GM19468 (cell line): Measurements from ENCODE around the gene MINAR2.
A peak's percentile ranks its signal among the peaks of the same experiment; 100 is the strongest.

Source experiments
- ATAC-seq: cut with Tn5 transposase; IDR thresholded peaks from one replicate; pipeline ENCODE4 v1.9.1; 2021; ENCODE audit warnings: mild to moderate bottlenecking, moderate library complexity, moderate number of reproducible peaks; ENCODE audit not compliant: unreplicated experiment; ENCODE audit errors: extremely low read depth

MINAR2 gene, protein sequence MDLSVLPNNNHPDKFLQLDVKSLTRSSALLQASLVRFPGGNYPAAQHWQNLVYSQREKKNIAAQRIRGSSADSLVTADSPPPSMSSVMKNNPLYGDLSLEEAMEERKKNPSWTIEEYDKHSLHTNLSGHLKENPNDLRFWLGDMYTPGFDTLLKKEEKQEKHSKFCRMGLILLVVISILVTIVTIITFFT

DNA sequence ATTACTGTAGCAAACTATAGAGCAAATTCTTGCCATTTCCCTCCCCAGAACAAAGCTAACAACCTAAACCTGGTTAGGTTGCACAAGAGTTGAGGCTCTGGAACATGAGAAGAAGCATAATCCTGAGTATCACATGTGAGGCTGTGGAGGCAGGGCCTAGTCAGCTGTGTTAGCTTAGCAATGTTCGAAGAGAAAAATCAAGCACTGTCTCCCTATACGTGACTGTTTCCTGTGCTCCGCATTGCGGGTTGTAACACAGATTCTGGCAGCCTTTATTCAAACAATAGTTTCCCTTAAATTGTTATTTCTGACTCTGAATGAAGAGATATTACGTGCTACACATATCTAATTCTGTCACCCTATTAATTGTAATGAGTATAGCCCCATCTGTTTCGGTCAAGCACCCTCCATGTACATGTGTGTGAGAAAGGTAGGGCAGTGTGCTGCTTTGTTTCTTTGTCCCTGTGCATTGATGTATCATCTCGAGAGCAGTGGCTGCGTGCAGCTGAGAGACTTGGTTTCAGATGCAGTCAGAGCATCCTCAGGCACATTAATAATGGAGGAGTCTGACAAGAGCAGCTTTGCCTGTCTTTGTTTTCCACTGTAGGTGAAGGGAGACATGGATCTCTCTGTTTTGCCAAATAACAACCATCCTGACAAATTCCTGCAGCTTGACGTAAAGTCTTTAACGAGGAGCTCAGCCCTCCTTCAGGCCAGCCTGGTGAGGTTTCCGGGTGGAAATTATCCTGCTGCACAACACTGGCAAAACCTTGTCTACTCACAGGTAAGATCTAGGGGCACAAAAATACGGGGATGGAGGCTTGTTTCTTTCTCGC is at the start of gene MINAR2:
TSS of gene MINAR2 (plus strand) at position 523 of the 836 bp plus-strand sequence. CDS start at position 620, 97 bp downstream.
- no peak for ATAC-seq

DNA sequence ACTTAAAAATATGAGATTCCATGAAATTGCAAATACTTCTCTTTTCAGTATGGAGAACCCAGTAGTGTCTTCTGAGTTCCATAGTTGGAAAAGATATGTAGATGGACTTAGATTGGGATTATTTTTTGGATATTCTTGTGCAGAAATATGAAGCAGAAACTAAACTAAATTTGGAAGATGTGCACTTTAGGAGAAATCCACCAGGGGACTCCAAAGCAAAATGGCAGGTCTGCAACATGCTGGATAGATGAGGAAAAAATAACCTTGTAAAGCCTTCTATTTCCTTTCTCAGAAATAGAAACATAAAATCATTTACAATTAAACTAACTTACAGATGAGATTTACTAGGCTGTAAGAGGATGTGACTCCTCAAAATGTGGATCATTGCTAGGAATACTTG is 49.2 kb upstream of the MINAR2 start:
- no peak for ATAC-seq

DNA sequence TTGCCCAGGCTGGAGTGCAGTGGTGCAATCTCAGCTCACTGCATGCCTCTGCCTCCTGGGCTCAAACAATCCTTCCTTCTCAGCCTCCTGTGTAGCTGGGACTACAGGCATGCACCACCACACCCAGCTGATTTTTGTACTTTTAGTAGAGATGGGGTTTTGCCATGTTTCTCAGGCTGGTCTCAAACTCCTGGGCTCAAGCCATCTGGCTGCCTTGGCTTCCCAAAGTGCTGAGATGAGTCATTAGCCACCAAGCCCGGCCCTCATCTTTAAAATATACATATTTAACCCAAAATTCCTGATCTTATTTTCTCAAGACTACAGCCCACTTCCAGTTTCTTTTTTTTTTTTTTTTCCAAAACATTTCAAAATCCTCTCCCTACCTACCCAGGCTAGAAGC is 31.7 kb upstream of the MINAR2 start:
- ATAC-seq: no peak

DNA sequence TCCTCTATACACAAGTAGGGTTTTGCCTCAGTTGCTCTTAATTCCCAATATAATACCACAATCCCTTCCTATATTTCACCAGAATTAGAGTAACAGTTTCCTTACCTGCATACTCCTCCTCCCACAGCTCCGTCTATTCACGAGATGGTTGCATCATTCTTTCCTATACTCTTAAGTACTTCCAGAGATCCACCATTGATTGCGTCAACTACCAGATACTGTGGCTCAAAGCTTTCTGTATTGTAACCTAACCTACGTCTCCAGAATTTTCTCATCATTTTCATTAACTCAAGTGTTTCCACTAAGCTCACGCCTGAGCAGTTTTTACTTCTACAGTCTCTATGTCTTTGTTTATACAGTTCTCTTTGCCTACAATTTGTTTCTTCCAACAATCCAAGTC is 31.2 kb upstream of the MINAR2 start:
- ATAC-seq: no peak

DNA sequence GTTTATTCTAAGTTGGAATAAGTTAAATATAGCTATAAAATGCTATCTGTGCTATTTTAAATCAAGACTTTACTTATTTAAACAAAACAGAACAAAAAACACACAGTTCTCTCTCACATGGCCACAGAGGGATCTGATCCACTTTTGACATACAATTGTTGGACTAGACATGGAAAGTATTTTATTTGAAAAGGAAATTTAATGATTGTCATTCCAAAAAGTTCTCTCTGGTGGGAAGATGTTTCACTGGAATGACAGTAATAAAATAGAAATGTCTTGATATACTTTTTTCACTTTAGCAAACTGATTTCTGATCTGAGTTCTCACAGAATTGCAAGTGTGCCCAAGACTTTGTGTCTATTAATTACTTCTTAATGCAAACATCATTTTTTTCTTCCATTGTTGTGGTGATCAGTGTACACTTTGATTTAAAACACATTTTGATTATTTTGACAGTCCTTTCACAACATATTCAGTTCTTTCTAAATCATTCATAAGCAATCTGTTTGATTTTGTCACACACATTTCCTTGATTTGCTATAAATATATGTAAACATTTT is 30.1 kb upstream of the MINAR2 start:
- ATAC-seq: no peak

DNA sequence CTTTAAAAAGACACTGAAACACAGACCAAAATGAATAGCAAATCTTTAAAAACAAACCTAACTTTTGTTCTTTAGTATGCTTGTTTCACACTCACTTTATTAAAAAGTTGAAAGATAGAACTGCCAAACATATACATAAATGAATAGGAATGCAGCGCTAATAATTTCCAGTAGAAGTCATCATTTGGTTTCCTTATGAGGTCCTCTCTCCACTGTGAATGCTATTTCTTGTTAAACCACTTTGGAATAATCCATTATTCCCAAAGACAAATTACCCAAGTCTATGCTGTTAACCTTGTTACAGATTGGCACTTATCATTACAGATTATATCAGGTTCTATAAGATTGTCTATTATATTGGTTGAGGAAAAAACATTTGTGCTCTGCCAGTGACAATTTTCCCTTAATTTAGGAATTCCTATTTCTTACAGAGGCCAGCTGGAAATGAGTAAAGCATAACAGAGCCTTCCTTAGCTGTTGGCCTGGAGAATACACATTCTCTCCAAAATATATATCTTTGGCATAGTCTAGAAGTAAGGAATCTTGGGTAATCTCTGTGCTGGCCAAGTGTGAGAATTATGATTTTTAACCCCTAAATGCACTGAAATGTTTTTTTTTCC is 29.3 kb upstream of the MINAR2 start:
- no peak for ATAC-seq

DNA sequence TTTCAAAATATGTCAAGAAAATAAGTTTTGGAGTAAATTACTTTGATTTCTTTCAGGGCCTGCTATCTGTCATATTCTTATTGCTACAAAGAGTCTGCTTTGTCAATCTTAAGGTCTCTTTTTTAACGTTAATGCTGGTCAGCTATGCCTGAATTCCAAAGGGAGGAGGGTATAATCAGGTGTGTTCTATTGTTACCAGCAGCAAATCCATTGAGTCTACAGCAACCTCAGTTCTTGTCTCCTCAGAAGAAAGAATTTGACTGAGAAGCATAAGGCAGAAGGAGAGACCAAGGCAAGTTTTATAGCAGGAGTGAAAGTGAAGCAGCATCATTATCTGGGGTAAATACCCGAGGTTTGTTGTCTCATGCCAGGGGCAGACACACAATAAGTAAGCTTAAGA is 23.7 kb upstream of the MINAR2 start:
- ATAC-seq: no peak

DNA sequence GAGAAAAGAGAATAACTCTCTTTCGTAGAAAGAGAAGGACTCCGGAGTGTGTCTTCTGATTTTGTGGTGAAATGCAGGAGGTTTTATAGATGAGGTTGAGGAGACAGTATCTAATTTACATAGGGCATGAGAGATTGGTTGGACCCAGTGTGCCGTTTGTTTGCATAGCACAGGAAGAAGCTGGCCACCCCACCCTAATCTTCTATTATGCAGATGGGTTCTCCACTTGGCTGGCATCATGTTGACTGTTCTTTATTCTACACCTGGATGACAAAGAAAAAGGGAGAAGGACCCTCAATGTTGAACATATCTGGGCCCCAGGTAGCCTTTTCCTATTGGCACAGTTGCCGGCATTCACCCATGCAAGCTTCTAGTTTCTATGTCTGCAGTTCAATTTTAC is 23.2 kb upstream of the MINAR2 start:
- ATAC-seq: no peak

DNA sequence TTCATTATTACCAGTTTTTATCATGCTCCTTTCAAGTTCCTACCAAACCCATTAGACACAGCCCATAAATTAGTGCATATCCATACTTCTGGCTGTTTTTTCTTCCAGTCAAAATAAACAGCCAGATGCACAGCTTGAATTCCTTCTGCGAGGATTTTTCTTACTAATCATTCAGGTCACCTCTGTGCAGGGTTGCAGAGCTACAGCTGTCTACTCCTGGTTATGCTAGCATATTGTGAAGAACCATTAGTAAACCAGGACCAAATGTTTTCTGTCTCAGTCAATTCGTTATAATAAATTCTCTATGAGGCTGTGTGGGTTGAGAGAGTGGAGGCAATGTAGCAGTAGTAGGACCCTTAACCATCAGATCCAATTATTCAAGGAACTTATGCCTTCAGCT is 8.1 kb upstream of the MINAR2 start:
- no peak for ATAC-seq

DNA sequence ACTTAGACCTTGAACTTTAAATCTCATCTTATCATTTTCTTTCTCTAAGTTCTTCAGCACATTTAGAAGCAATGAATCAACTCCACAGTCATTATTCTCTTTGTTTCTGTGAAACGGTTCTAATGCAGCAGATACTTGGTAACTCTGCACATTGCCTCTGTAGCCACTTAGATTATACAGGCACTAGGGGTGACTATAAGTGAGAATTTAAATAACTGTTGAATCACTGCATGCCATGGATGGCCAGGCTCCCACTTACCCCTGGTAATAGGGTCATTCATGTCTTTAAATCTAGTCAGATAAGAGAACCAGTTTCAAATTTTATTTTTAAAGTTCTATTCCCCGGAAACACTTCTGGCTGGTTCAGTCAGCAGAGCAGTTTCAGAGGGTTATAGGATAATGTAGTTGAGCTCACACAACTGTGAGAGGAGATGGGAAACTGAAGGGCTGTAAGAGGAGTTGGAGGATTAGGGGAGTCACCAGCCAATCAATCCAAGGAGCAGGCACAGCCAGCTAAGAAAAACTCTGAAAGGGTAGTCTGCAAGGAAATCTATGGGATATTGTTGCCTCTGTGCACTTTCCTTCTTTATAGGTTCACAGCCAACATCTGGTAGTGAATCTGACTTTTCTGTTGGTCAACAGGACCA is 4.2 kb upstream of the MINAR2 start:
- no peak for ATAC-seq

DNA sequence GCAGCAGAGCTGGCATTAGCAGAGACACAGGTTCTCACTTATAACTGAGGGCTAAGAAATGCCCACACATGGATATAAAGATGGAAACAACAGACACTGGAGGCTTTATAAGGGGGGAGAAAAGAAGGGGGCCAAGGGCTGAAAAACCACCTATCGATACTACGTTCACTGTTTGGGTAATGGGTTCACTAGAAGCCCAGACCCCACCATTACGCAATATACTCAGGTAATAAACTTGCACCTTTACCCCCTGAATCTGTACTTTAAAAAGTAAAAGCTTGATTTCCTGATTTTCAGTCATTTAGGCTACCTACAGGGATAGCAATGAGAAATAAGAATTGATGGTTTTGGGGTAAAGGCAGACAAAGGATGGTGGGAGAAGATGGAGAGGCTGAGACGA is 1.9 kb upstream of the MINAR2 start:
- ATAC-seq: no peak

DNA sequence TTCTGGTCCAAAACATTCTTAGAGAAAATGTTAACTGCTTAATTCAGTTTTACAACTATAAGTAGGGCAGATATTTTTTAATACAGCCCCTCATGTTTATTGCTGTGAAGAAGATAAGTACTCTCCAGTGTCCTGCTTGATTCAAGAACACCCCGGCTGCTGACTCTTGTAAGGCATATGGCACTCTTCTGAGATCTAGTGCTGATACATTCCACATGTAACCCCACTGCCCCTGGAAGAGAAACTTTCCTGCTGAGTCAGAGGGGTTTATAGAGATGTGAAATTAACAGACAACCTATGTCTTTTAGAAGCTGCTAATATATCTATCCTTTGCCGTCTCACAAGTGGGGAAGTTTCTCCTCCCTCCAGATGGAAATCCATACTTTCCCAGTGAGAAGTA is 1.0 kb upstream of the MINAR2 start:
- no peak for ATAC-seq

DNA sequence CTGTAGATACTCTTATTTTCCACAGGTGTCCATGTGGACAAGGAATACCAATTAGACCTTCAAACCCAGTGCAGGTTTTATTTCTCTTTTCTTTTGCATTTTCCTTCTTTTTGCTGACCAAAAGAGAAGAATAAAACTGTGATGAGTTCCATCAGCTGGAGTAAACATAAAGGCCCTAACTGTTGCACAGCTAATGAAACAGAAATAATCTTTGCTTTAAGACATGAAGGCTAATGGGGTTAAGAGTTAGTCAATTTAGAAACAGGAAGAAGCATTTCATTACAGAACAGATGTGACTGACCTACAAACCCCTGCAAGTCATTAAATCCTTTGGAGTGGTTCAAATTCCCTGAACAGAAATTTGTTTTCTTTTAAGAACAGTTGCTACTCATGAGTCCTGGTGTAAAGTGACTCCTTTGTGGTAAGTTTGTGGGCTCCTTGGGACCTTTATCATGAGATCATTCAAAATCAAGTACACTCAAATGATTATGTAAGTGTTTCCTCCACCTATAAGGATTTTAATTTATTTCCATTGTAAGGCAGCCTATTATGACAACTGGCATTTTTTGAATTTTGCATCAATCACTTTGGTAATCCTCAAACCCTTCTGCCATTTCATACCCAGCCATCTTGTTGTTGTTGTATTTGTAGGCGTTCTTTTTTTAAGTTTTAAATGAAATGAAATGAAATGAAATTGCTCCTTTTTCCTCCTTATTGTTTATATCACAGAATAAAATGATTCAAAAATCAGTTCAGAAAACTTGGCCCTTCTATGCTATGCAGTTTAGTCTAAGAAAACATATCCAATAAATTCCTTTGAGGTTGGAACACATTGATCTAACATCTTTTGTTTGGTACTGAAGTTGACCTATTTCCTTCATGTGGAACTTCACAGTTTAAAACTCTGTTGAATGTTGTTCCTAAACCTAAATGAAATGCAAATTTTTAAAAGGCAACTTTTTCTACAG is 1.3 kb downstream of the MINAR2 start:
- ATAC-seq: no peak

DNA sequence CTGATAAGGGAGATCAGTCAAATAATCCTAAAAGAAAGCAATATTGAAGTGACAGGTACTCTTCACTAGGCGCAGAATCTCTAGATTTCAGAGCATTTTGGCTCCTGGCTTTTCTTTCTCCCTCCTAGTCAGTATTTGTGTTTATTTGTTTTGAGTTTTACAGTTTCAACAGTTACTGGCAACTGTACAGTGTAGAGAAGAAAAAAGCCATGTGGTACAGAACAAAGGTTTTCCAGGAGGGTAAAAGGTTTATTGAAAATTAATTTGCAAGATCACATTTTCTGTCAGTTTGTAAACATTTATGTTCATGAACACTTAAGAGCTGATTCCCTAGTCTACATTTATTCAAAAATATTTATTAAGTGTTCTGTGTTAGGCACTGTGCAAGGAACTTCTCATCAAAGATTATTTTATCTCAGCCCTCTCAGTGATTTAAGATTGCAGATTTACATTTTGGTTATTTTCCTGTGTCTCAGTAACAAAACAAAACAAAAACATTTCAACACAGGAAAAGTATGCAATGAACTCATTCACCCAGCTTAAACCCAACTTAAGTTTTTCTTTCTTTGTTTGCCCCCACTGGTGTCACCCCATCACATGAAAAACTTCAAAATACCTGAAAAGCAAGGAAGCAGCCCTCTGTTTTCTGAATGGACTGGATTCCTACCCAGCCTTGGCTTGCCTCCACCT is 12.9 kb downstream of the MINAR2 start:
- ATAC-seq: no peak

DNA sequence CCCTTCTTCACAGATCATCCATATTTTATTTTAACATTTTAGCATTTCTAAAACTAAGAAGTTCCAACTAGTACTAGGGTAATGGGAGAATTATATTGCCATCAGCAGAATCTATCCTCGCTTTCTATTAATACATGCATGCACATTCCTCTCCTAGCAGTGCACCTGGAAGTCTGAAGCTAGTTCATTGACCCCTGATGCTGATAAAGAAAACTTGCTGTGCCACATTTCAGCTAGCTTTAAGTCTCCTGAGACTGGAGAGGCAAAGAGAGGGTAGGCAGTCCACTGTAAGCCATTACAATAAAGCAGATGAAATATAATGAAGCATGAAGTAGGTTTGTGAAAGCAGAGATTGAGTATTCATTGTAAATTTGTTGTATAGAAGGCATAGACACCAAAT is 15.8 kb downstream of the MINAR2 start:
- no peak for ATAC-seq

DNA sequence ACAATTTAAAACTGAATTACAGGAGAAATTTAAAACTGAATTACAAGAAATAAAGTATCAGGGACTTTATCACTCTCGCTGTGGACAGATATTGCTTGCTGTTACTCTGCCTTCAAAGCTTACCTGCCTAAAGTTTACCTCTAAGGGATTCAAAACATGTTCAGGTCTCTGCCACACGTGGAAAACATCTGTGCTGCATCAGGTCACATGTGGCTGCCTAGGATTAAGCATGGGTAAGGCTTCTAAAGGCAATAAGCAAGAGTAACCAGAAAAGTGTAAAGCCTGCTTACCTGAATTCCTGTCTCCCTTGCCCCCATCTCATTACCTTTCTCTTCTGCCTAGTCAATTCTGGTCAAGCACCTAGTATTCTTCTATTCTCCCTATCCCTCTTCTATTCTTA is 18.9 kb downstream of the MINAR2 start:
- ATAC-seq: no peak

DNA sequence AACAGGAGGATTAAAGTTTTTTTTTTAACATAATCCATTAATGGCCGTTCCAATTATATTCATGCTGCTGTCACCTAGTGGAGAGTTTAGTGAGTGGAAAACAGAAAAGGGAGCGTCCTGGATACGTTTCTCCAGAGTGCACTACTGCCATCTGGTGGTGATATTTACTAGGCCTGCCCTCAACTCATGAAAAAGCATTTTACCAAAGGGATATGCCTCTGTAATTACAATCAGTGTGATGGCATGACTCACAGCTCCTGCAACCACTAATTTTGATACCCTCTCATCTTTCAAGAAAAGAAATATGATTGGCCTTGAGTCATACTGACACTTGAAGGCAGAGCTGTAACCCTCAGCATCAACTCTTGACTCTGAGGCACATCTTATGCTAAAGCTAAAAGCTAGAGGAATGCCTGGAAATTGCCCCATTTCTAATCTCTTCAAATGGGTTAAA is 20.1 kb downstream of the MINAR2 start:
- ATAC-seq: peak; percentile 69

DNA sequence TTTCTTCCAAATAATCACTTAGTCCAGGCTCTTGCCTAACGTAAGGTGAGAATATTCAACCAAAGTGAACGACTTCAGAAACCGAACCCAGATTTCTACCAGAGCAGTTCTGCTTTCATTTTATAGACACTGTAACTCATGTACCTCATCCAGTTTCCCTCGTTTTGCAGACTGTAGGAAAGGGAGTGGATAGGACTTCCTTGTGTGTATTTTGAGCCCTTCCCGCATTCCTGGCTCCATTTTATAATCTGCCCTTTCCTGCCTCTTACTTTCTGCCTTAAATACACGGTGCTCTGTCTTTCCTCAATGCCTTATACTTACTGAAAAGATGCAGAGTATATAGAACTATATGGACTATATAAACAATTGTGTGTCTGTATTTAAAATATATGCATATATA is 20.8 kb downstream of the MINAR2 start:
- ATAC-seq: no peak
